Measurements from ENCODE around the gene TAS2R41.

DNA sequence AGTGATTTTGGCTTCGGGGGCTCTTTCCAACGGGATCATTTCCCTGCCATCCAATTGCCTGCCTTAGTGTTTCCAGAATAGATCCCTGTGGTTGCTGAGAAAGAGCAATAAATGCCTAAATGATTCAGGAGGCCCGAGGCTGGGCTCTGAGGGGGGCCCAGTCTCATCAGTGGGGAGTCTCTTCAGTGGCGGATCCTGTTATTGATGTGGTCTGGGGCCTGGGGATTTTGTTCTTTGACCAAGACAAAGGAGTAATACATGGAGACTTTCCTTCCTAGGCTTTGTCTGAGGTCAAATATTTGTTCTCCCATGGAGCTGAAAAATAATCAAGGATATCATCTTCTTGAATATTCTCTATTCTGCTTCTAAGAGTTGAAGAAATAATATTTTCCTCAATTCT, 40.8 kb downstream of the TAS2R41 start:
- TF ChIP-seq POLR2A (IDR thresholded peaks at IDR 0.05; ENCODE audit: low read length), result no peak
- no peak for TF ChIP-seq GATA1 (IDR thresholded peaks at IDR 0.05; ENCODE audit: low read depth, low read length)

Measured in erythroblast (primary cell).